Large intestine (tissue), 3 donors: ENCODE measurements around the gene TUT4. TPM values are rescaled to one million over a fixed set of nuclear protein-coding genes. Genes with fewer than 3 reads are reported as not detected.

Experiments
- DNase-seq, 2 donors: peaks; one replicate each; pipeline versions ENCODE4 v3.0.0 to v3.0.0-alpha.2; 2013
- H3K27ac ChIP-seq: one replicate; pipeline ENCODE4 v1.5.1; 2013; ENCODE audit warnings: low read length
- H3K27me3 ChIP-seq: 2 replicates; pipeline ENCODE4 v1.6.1; 2013; ENCODE audit warnings: low read length; ENCODE audit not compliant: control insufficient read depth, insufficient read depth
- H3K36me3 ChIP-seq: 2 replicates; pipeline ENCODE4 v1.6.1; 2013; ENCODE audit warnings: low read length; ENCODE audit not compliant: control insufficient read depth, insufficient read depth
- H3K4me1 ChIP-seq: one replicate; pipeline ENCODE4 v1.6.1; 2013; ENCODE audit warnings: low read length; ENCODE audit not compliant: control insufficient read depth, insufficient read depth
- H3K4me3 ChIP-seq: one replicate; pipeline ENCODE4 v1.5.1; 2013; ENCODE audit warnings: low read length
- H3K9me3 ChIP-seq: one replicate; pipeline ENCODE4 v1.6.1; 2013; ENCODE audit warnings: mild to moderate bottlenecking, low read depth, low read length, moderate library complexity; ENCODE audit not compliant: control insufficient read depth
- WGBS: methylation state at CpG from one replicate; pipeline ENCODE4 v1.1.5; 2013; ENCODE audit warnings: low lambda C conversion rate; ENCODE audit not compliant: insufficient coverage; 5-methylcytosine and 5-hydroxymethylcytosine counted together
- polyA plus RNA-seq: library from polyadenylated mRNA; unstranded; fragments of 120-200 nt; gene quantifications from one replicate; pipeline ENCODE4 v1.2.1, GENCODE V29; 2013

The TUT4 gene
- polyA plus RNA-seq, 1 donor = 68.7 TPM

GRCh38 chr1:52554756-52555155 is 1.9 kb upstream of the TUT4 start:
- no CpG with 5 or more reads among the region's 3 CpGs for WGBS
- Histone ChIP-seq H3K27ac (peak overlapping the region; percentile 83), H3K36me3 (no peaks in the 10 kb centered on the region), H3K9me3 (peaks cover 2% of the 10 kb centered on the region), H3K27me3 (no peaks in the 10 kb centered on the region), H3K4me3 (no peak overlapping the region), H3K4me1 (peaks cover 21% of the 10 kb centered on the region)
- peak in 1 of 2 donors; percentile 40 for DNase-seq

- peaks cover 2% of the 10 kb centered on the region for H3K9me3 ChIP-seq
- peak in 1 of 2 donors; percentile 4 for DNase-seq
- peaks cover 21% of the 10 kb centered on the region for H3K4me1 ChIP-seq
- no CpG with 5 or more reads among the region's 6 CpGs for WGBS
- H3K27me3 ChIP-seq = no peaks in the 10 kb centered on the region
- no peaks in the 10 kb centered on the region for H3K36me3 ChIP-seq
- peak overlapping the region; percentile 83 for H3K27ac ChIP-seq
- H3K4me3 ChIP-seq = peak overlapping the region; percentile 94
Measured at GRCh38 chr1:52554267-52554640, 1.4 kb upstream of the TUT4 start.

DNA sequence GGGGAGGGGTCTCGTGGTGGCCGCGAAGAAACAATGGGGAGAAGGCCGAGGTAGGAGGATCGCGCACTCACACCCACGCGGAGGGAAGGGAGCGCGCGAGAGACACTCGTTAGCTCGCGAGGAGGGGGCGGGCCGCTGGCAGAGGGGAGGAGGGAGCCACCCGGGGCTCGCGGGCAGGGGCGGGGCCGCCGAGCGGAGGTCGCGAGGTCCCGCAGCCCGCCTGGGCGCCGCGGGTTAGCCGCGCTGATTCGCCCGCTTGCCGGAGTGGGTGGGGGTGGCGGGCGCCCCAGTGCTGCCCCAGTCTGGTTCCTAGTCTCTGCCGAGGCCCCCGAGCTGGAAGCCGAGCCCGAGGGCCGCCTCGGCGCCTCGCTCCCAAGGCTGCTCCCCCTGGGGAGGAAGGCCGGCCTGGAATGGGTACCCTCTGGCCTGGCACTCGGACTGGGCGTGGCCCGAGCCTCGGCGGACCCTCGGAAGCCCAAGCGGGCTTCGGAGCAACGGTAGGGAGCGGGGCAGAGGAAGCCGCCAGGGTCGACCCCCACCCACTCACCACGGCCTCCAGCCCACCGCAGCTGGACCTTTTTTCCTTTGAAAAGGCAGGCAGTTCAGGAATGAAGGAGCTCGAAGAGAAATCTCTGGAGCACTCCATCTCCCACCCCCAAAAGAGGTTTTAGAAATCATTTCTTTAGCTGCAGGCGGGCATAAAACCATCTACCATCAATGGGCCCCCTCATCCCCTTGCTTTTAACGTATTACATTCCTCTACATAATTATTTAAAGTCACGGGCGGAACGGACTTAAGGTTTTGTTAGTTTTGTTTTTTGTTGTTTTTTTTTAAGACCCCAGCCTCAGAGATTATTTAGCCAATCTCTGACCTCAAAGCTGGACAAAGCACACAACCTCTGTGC is 722 bp upstream of the TUT4 start:
- no peaks in the 10 kb centered on the region for H3K36me3 ChIP-seq
- peak; percentile 84 to 89 for DNase-seq
- peaks cover 21% of the 10 kb centered on the region for H3K4me1 ChIP-seq
- peak overlapping the region; percentile 94 for H3K4me3 ChIP-seq
- H3K27me3 ChIP-seq = no peaks in the 10 kb centered on the region
- H3K9me3 ChIP-seq = peaks cover 2% of the 10 kb centered on the region
- WGBS = 32% methylated on average over 3 of the region's 66 CpGs
- peak overlapping the region; percentile 83 for H3K27ac ChIP-seq

- H3K9me3 ChIP-seq = peaks cover 2% of the 10 kb centered on the region
- H3K27me3 ChIP-seq = no peaks in the 10 kb centered on the region
- H3K36me3 ChIP-seq = no peaks in the 10 kb centered on the region
- DNase-seq = peak; percentile 53 to 78
- peaks cover 21% of the 10 kb centered on the region for H3K4me1 ChIP-seq
- peak overlapping the region; percentile 94 for H3K4me3 ChIP-seq
- WGBS = no CpG with 5 or more reads among the region's 14 CpGs
- H3K27ac ChIP-seq = peak overlapping the region; percentile 81
Measured at GRCh38 chr1:52552236-52552504, 722 bp downstream of the TUT4 start.

- Histone ChIP-seq H3K4me3 (peak overlapping the region; percentile 94), H3K36me3 (no peaks in the 10 kb centered on the region), H3K9me3 (peaks cover 2% of the 10 kb centered on the region), H3K27ac (peak overlapping the region; percentile 81), H3K27me3 (no peaks in the 10 kb centered on the region), H3K4me1 (peaks cover 21% of the 10 kb centered on the region)
- DNase-seq = peak in 1 of 2 donors; percentile 58
- WGBS = 0% methylated on average over 1 of the region's 20 CpGs
Measured at GRCh38 chr1:52551507-52552235, 1.2 kb downstream of the TUT4 start.

- Histone ChIP-seq H3K9me3 (peaks cover 2% of the 10 kb centered on the region), H3K4me3 (no peak overlapping the region), H3K4me1 (peaks cover 21% of the 10 kb centered on the region), H3K27me3 (no peaks in the 10 kb centered on the region), H3K36me3 (no peaks in the 10 kb centered on the region), H3K27ac (no peak overlapping the region)
- DNase-seq = peak in 1 of 2 donors; percentile 20
- WGBS = no CpG with 5 or more reads among the region's 7 CpGs
Measured at GRCh38 chr1:52550447-52550846, 2.4 kb downstream of the TUT4 start.

DNA sequence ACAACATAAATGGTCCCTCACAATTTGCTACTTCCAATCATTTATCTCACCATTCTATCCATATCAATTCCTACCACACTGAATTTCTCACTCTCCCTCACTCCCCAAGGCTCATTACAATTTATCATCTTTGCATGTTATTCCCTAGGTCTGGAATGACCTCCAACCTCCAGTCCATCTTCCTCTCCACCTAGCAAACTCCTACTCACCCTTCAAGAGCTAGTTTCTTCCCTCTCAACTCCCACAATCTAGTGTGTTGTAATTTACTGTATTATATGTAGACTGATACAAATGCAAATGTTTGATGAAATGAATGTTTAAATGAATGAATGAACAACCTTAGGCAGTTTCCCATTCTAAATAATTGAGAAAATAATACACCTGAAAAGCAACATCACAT is 3.6 kb downstream of the TUT4 start:
- Histone ChIP-seq H3K27me3 (no peaks in the 10 kb centered on the region), H3K27ac (no peak overlapping the region), H3K36me3 (no peaks in the 10 kb centered on the region), H3K9me3 (peaks cover 2% of the 10 kb centered on the region), H3K4me3 (no peak overlapping the region), H3K4me1 (peaks cover 14% of the 10 kb centered on the region)
- no peak for DNase-seq

GRCh38 chr1:52546852-52547251 is 6.0 kb downstream of the TUT4 start:
- Histone ChIP-seq H3K4me3 (no peak overlapping the region), H3K9me3 (peaks cover 14% of the 10 kb centered on the region), H3K36me3 (no peaks in the 10 kb centered on the region), H3K27ac (no peak overlapping the region), H3K27me3 (no peaks in the 10 kb centered on the region), H3K4me1 (peaks cover 8% of the 10 kb centered on the region)
- WGBS = 100% methylated on average over 1 of the region's 5 CpGs
- DNase-seq = no peak

GRCh38 chr1:52544665-52545525 is 8.0 kb downstream of the TUT4 start:
- H3K9me3 ChIP-seq = peaks cover 24% of the 10 kb centered on the region
- no peaks in the 10 kb centered on the region for H3K36me3 ChIP-seq
- H3K27ac ChIP-seq = no peak overlapping the region
- no peak overlapping the region for H3K4me3 ChIP-seq
- H3K4me1 ChIP-seq = no peaks in the 10 kb centered on the region
- no peaks in the 10 kb centered on the region for H3K27me3 ChIP-seq
- DNase-seq = no peak
- 90% methylated on average over 2 of the region's 8 CpGs for WGBS

DNA sequence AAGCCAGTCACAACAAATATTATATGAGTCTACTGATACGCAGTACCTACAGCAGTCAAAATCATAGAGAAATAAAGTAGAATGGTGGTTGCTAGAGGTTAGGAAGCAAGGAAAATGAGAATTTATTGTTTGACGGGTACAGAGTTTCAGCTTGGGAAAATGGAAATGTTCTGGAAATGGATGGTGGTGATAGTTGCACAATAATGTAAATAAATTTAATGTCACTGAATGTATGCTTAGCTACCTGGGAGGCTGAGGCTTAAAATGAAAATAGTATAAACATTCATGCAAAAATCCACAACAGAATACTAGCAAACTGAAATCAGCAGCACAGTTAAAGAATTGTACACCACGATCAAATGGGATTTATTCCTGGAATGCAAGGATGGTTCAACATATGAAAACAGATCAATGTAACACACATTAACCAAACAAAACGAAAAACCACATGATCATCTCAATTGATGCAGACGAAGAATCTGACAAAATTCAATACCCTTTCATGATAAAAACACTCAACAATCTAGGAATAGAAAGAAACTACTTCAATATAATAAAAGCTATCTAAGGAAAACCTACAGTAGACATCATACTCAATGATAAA is 10.7 kb downstream of the TUT4 start:
- DNase-seq = peak in 1 of 2 donors; percentile 12
- H3K4me1 ChIP-seq = no peaks in the 10 kb centered on the region
- H3K27ac ChIP-seq = no peak overlapping the region
- H3K9me3 ChIP-seq = peaks cover 24% of the 10 kb centered on the region
- 100% methylated on average over 4 of the region's 5 CpGs for WGBS
- H3K4me3 ChIP-seq = no peak overlapping the region
- H3K27me3 ChIP-seq = no peaks in the 10 kb centered on the region
- H3K36me3 ChIP-seq = no peaks in the 10 kb centered on the region
